K562 (cell line): Measurements from ENCODE around the gene EXOG.

Experiments used
- CTCF ChIP-seq, 3 experiments: IDR thresholded peaks in 2 of 3; conservative IDR thresholded peaks in 1 of 3; 2 replicates each; pipeline ENCODE4 v1.5.1; 2011 to 2012; ENCODE audit warnings: low read length in 3 of 3, mild to moderate bottlenecking in 3 of 3, control low read depth in 2 of 3, improper control_type of control experiment in 1 of 3, inconsistent platforms in 1 of 3, low read depth in 1 of 3, mixed read lengths in 1 of 3, moderate library complexity in 1 of 3; ENCODE audit not compliant: insufficient read depth in 2 of 3
- EP300 ChIP-seq: IDR thresholded peaks from 2 replicates; pipeline ENCODE4 v1.6.1; 2012; ENCODE audit warnings: low read length, improper control_type of control experiment
- ETV5 ChIP-seq: sonication (generic); formaldehyde crosslinking; IDR thresholded peaks from 2 replicates; pipeline ENCODE4 v1.4.0; 2020; ENCODE audit warnings: low read depth, mild to moderate bottlenecking, missing genetic modification reagents
- EZH2 ChIP-seq: IDR thresholded peaks from 2 replicates; pipeline ENCODE4 v1.6.1; 2012; ENCODE audit warnings: low read depth, mild to moderate bottlenecking, inconsistent platforms, low read length, borderline replicate concordance
- FOXM1 ChIP-seq, 2 experiments: fragments of 450-650 bp in 1 of 2; sonication (generic) in 1 of 2; formaldehyde crosslinking in 1 of 2; IDR thresholded peaks; 2 replicates each; pipeline versions ENCODE4 v1.6.1 to v1.9.0; 2017 to 2022; ENCODE audit warnings: low read depth in 2 of 2, mild to moderate bottlenecking in 2 of 2, missing genetic modification reagents in 1 of 2, moderate library complexity in 1 of 2
- GATAD2B ChIP-seq: fragments of 450-650 bp; IDR thresholded peaks from 2 replicates; pipeline ENCODE4 v1.6.1; 2017; ENCODE audit warnings: mild to moderate bottlenecking, borderline replicate concordance
- HNRNPH1 ChIP-seq: fragments of 200-400 bp; formaldehyde crosslinking; optimal IDR thresholded peaks from 2 replicates; pipeline ENCODE3; 2017; ENCODE audit warnings: low read depth, mild to moderate bottlenecking, low read length, moderate library complexity
- NR2C2 ChIP-seq, 2 experiments: fragments of 200-800 bp in 1 of 2; sonication (Bioruptor generic) in 1 of 2; sonication (generic) in 1 of 2; formaldehyde crosslinking in 1 of 2; IDR thresholded peaks; 2 replicates each; pipeline versions ENCODE4 v1.6.1 to v1.8.0; 2016 to 2022; ENCODE audit warnings: mild to moderate bottlenecking in 1 of 2, missing compliant biosample characterization in 1 of 2, missing genetic modification characterization in 1 of 2, missing genetic modification reagents in 1 of 2
- ZNF232 ChIP-seq: sonication (generic); formaldehyde crosslinking; IDR thresholded peaks from 2 replicates; pipeline ENCODE4 v1.8.0; 2022; ENCODE audit warnings: mild to moderate bottlenecking, missing genetic modification reagents
- ZNF780A ChIP-seq: fragments of 250-450 bp; sonication (Bioruptor Pico); IDR thresholded peaks from 2 replicates; pipeline ENCODE4 v1.5.0; 2021; ENCODE audit warnings: mild to moderate bottlenecking

GRCh38 chr3:38521391-38521987 is 25.3 kb downstream of the EXOG start:
- TF ChIP-seq NR2C2 (CRISPR knock-in tag; IDR thresholded peaks at IDR 0.05) = no peak
- no peak for TF ChIP-seq NR2C2 (tag; IDR thresholded peaks at IDR 0.05)
- TF ChIP-seq EP300 = no peak
- no peak for TF ChIP-seq EZH2
- no peak for TF ChIP-seq GATAD2B
- TF ChIP-seq HNRNPH1 = no peak
- no peak for TF ChIP-seq ZNF780A (CRISPR knock-in tag)
- TF ChIP-seq CTCF (IDR thresholded peaks at IDR 0.05 in 2 of 3, conservative IDR thresholded peaks at IDR 0.05 in 1 of 3; ENCODE audit: insufficient read depth in 2 of 3, low read depth in 1 of 3, low read length in 3 of 3) = peak; percentile 83 to 94 (median 91)
- TF ChIP-seq ETV5 = no peak
- TF ChIP-seq FOXM1 (IDR thresholded peaks at IDR 0.05; ENCODE audit: low read depth) = no peak
- TF ChIP-seq FOXM1 (CRISPR knock-in tag; IDR thresholded peaks at IDR 0.05; ENCODE audit: low read depth) = no peak
- TF ChIP-seq ZNF232 = no peak
